ENCODE results near the gene NPTX1. TPM values are rescaled to one million over a fixed set of nuclear protein-coding genes. Genes with fewer than 3 reads are reported as not detected.

NPTX1 gene
- total RNA-seq, 4 donors from 2014 or later = 0.40 to 22.8 (median 7.2) TPM

DNA sequence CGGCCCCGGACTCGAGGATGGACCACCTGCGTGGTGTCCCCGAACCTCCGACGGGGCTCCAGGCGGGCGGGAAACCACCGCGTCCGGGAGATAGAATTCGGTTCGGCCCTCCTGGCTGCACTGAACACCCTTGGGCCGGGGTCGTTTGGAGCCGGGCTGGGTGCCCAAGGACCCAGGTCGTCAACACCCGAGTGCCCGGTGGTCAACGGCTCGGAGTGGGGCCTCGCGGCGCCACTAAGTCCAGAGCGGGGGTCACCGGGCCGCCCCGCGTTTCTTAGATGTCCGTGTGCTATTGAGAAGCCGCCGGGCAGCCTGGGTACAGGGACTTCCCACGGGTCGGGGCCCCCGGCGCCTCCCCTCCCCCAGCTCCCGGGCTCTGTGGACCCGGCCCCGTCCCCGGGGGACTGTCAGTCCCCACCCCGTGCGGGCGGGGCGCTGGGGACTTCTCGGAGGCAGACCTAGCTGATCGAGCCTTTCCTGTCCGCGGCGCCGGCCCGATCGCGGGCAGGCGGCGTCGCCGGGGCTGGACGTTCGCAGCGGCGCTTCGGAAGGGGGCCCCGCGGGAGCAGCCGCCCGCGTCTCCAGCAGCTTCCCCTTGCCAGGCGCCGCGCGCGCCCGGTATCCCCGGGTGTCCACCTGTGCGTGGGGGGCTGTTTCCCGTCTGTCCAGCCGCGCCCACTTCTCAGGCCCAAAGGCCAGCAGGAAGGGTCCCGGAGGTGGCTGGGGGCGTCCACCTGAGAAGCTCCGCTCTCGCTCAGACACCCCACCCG, 655 bp upstream of the NPTX1 start:
- in situ Hi-C loops (cut with MboI; ENCODE audit: low pct_ligation_motif_present in 1 of 4, low pct_unique_long_range_greater_than_20kb in 1 of 4, low sequenced_read_pairs in 3 of 4) = no loop called here

DNA sequence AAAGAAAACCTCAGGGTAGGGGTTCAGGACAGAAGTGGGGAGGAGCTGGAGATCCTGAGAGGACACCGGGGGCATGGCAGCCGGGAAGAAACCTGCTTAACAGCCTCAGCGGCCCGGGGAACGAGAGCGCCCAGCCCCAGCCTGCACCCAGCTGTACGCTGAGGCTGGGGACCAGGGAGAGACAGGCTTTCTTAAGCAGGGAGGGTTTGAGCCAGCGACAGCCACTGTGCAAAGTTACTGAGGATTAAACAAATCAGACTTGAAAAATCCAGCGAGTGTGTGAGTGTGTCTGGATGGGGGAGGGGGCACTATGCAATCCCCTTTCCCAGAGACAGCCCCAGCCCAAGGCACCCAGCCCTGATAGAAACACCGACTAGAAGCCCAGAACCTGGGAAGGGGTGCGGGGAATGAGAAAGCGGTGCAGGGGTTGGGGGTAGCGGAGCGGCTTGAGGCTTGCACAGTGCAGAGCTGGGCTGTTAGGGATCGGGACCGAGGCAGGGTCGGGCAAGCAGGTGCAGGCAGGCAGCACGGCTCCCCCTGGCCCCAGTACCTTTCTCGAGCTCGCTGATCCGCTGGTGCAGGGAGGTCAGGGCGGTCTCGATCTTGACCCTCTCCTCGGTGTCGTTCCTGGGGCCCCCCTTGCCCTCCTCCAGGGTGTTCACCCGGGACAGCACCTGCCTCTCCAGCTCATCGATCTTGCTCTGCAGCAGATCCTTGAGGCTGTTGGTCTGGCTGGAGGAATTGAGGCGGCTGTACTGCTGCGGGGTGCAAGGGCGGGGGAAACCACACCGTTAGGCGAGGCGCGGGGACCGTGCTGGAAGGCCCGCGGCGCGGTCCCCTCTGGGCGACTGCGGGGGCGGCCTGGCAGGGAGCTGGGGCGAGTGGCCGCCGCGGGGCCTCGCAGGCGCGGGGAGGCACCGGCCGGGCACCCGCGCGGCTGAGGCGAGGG, 1.2 kb downstream of the NPTX1 start:
- in situ Hi-C loops (cut with MboI; ENCODE audit: low pct_ligation_motif_present in 1 of 4, low pct_unique_long_range_greater_than_20kb in 1 of 4, low sequenced_read_pairs in 3 of 4) = no loop called here
- H3K27ac ChIP-seq = peak overlapping the region; percentile 20 to 81 (median 52)

More for the DNA sequence above, 655 bp upstream of the NPTX1 start:
- no peak for DNase-seq
- intact Hi-C loops (cut with DNase I; ENCODE audit: low total_unique reads) = loop anchor here (5.0 kb wide), 1 partner anchor 50 kb away; no protein-coding TSS in a partner anchor
- no peak for TF ChIP-seq EP300 (IDR thresholded peaks at IDR 0.05; ENCODE audit: low read depth)
- TF ChIP-seq POLR2AphosphoS5 (IDR thresholded peaks at IDR 0.05) = no peak
- TF ChIP-seq, protein P1, sequence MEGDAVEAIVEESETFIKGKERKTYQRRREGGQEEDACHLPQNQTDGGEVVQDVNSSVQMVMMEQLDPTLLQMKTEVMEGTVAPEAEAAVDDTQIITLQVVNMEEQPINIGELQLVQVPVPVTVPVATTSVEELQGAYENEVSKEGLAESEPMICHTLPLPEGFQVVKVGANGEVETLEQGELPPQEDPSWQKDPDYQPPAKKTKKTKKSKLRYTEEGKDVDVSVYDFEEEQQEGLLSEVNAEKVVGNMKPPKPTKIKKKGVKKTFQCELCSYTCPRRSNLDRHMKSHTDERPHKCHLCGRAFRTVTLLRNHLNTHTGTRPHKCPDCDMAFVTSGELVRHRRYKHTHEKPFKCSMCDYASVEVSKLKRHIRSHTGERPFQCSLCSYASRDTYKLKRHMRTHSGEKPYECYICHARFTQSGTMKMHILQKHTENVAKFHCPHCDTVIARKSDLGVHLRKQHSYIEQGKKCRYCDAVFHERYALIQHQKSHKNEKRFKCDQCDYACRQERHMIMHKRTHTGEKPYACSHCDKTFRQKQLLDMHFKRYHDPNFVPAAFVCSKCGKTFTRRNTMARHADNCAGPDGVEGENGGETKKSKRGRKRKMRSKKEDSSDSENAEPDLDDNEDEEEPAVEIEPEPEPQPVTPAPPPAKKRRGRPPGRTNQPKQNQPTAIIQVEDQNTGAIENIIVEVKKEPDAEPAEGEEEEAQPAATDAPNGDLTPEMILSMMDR (IDR thresholded peaks at IDR 0.05) = no peak
- no peak for TF ChIP-seq POLR2A (IDR thresholded peaks at IDR 0.05)
- Histone ChIP-seq H3K36me3 (no peaks in the 10 kb centered on the region), H3K4me3 (peak overlapping the region; percentile 1 to 50 (median 35)), H3K9me3 (no peaks in the 10 kb centered on the region), H3K4me1 (peaks cover 2 to 43% (median 39%) of the 10 kb centered on the region in 4 donors), H3K27ac (peak overlapping the region in 3 of 4 donors; percentile 19 to 81 (median 64)), H3K27me3 (peaks cover 100% of the 10 kb centered on the region)
- 2 to 7% methylated on average over 11 to 38 of the region's 84 CpGs for WGBS, 2 donors (ENCODE audit: low coverage in 1 of 2)

DNA sequence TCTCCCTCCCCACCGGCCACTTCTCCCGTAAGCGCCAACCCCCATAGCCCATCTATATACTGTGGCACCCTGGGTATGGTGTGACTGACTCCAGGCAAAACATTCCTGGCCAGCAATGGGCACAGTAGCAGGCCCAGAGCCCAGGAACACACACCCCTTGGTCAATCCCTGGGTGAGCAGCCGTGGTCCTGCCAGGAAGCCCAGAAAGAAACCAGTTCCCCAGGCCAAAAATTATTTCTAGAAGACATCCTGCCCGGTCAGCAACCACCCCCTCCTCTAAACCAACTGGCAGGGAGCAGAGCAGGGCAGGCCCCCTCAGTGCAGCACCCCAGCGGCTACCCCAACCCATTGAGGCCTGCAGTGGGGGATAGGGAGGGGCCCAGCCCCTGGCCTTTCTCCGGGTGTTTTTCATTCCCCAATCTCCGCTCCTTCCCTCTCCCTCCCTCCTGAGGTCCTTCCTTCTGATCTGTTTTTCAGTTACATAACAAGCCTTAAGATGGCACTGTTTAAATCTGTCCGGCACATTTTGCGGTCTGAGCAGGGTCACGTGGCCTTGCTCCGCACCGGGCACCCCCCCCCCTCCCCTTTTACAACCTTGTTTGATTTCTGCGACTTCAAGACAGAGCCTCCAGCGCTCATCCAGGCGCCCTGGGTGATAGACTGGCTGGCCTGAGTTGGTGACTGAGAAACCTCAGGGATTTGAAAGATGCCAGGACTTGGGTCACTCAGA, 2.0 kb downstream of the NPTX1 start:
- 0 to 17% methylated on average over 7 to 16 of the region's 16 CpGs for WGBS, 2 donors (ENCODE audit: low coverage in 1 of 2)
- peaks cover 2 to 43% (median 39%) of the 10 kb centered on the region in 4 donors for H3K4me1 ChIP-seq
- no peaks in the 10 kb centered on the region for H3K9me3 ChIP-seq
- H3K27ac ChIP-seq = peak overlapping the region; percentile 20 to 81 (median 52)
- in situ Hi-C loops (cut with MboI; ENCODE audit: low pct_ligation_motif_present in 1 of 4, low pct_unique_long_range_greater_than_20kb in 1 of 4, low sequenced_read_pairs in 3 of 4) (no loop called here), intact Hi-C loops (cut with DNase I; ENCODE audit: low total_unique reads) (no loop called here)
- no peaks in the 10 kb centered on the region for H3K36me3 ChIP-seq
- no peak for TF ChIP-seq EP300 (IDR thresholded peaks at IDR 0.05; ENCODE audit: low read depth)
- TF ChIP-seq, protein P1 (IDR thresholded peaks at IDR 0.05) = peak in 1 of 5 experiments; percentile 15
- H3K27me3 ChIP-seq = peaks cover 95% of the 10 kb centered on the region
- peak overlapping the region in 2 of 4 donors; percentile 33 to 50 for H3K4me3 ChIP-seq
- no peak for DNase-seq

More for the DNA sequence above, 1.2 kb downstream of the NPTX1 start:
- Histone ChIP-seq H3K36me3 (no peaks in the 10 kb centered on the region), H3K4me3 (peak overlapping the region; percentile 24 to 50 (median 35)), H3K27me3 (peaks cover 99% of the 10 kb centered on the region), H3K4me1 (peaks cover 2 to 43% (median 39%) of the 10 kb centered on the region in 4 donors), H3K9me3 (no peaks in the 10 kb centered on the region)
- WGBS, 2 donors (ENCODE audit: low coverage in 1 of 2) = 0 to 6% methylated on average over 6 to 42 of the region's 55 CpGs
- no peak for TF ChIP-seq POLR2A (IDR thresholded peaks at IDR 0.05)
- TF ChIP-seq EP300 (IDR thresholded peaks at IDR 0.05; ENCODE audit: low read depth) = no peak
- TF ChIP-seq, protein P1 (IDR thresholded peaks at IDR 0.05) = no peak
- no peak for TF ChIP-seq POLR2AphosphoS5 (IDR thresholded peaks at IDR 0.05)
- intact Hi-C loops (cut with DNase I; ENCODE audit: low total_unique reads) = loop anchor here (5.0 kb wide), 1 partner anchor 48 kb away; no protein-coding TSS in a partner anchor
- DNase-seq = no peak
